Thyroid gland (tissue), 4 donors: Measurements from ENCODE around the gene DHRS2. TPM values are rescaled to one million over a fixed set of nuclear protein-coding genes. Genes with fewer than 3 reads are reported as not detected.

ENCODE experiments used
- DNase-seq, 2 donors: peaks; one replicate each; pipeline ENCODE4 v3.0.0-alpha.2; 2019
- H3K27ac ChIP-seq, 3 donors: fragments of 200-600 bp; sonication (generic); 1 replicate in 2 of 3; 2 replicates in 1 of 3; pipeline ENCODE4 v1.5.1; 2016 to 2019; ENCODE audit warnings: mild to moderate bottlenecking in 1 of 3, moderate library complexity in 1 of 3
- H3K27me3 ChIP-seq: fragments of 200-600 bp; sonication (generic); one replicate; pipeline ENCODE4 v1.5.1; 2019
- H3K36me3 ChIP-seq, 2 donors: fragments of 200-600 bp; sonication (generic); one replicate each; pipeline ENCODE4 v1.5.1; 2016 to 2019
- H3K4me1 ChIP-seq, 2 donors: fragments of 200-600 bp; sonication (generic); one replicate each; pipeline ENCODE4 v1.5.1; 2017 to 2019
- H3K4me3 ChIP-seq, 3 donors: fragments of 200-600 bp; sonication (generic); replicated peaks in 1 of 3; 1 replicate in 2 of 3; 2 replicates in 1 of 3; pipeline ENCODE4 v1.5.1; 2016; ENCODE audit warnings: mild to moderate bottlenecking in 1 of 3
- H3K9me3 ChIP-seq: fragments of 200-600 bp; sonication (generic); one replicate; pipeline ENCODE4 v1.5.1; 2017
- POLR2A ChIP-seq, 2 donors: fragments of 450-650 bp; IDR thresholded peaks; one replicate each; pipeline ENCODE4 v1.6.1; 2017; ENCODE audit warnings: antibody characterized with exemption in 2 of 2, mild to moderate bottlenecking in 2 of 2, moderate library complexity in 1 of 2
- WGBS, 2 donors: methylation state at CpG; one replicate each; pipeline ENCODE4 v1.1.5; 2017; 5-methylcytosine and 5-hydroxymethylcytosine counted together
- intact Hi-C: fragments of 100-400 bp; cut with DNase I; formaldehyde crosslinking; loops from one replicate; pipeline ENCODE4 v1.15.1; 2023
- total RNA-seq, 4 donors: library from RNA; depleted of rRNA; stranded (reverse); fragments of >200 nt; gene quantifications; one replicate each; pipeline ENCODE4 v1.2.3, GENCODE V29; 2016
- TF ChIP-seq, protein P1 (sequence below), 6 experiments: fragments of 200-600 bp in 3 of 6; fragments of 450-650 bp in 3 of 6; sonication (generic) in 3 of 6; IDR thresholded peaks; one replicate each; pipeline ENCODE4 v1.5.1; 2016 to 2019; ENCODE audit warnings: antibody characterized with exemption in 6 of 6, mild to moderate bottlenecking in 2 of 6, inconsistent platforms in 1 of 6, moderate library complexity in 1 of 6

Gene DHRS2
- total RNA-seq, 4 donors from 2014 or later = not detected

DNA sequence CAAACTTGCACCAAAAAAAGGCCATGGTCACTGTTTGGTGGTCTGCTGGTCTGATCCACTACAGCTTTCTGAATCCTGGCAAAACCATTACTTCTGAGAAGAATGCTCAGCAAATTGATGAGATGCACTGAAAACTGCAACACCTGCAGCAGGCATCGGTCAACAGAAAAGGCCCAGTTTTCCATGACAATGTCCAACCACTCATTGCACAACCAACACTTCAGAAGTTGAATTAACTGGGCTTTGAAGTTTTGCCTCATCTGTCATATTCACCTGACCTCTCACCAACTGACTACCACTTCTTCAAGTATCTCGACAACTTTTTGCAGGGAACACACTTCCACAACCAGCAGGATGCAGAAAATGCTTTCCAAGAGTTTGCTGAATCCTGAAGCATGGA is 7.0 kb upstream of the DHRS2 start:
- H3K36me3 ChIP-seq = no peaks in the 10 kb centered on the region
- no peaks in the 10 kb centered on the region for H3K27me3 ChIP-seq
- DNase-seq = no peak
- intact Hi-C loops = no loop called here
- H3K27ac ChIP-seq = no peak overlapping the region
- WGBS, 2 donors = 40 to 79% methylated on average over 2 of the region's 2 CpGs
- no peak overlapping the region for H3K4me3 ChIP-seq
- peaks cover 0 to 4% of the 10 kb centered on the region in 2 donors for H3K4me1 ChIP-seq
- H3K9me3 ChIP-seq = no peaks in the 10 kb centered on the region
- no peak for TF ChIP-seq POLR2A (IDR thresholded peaks at IDR 0.05)
- TF ChIP-seq, protein P1, sequence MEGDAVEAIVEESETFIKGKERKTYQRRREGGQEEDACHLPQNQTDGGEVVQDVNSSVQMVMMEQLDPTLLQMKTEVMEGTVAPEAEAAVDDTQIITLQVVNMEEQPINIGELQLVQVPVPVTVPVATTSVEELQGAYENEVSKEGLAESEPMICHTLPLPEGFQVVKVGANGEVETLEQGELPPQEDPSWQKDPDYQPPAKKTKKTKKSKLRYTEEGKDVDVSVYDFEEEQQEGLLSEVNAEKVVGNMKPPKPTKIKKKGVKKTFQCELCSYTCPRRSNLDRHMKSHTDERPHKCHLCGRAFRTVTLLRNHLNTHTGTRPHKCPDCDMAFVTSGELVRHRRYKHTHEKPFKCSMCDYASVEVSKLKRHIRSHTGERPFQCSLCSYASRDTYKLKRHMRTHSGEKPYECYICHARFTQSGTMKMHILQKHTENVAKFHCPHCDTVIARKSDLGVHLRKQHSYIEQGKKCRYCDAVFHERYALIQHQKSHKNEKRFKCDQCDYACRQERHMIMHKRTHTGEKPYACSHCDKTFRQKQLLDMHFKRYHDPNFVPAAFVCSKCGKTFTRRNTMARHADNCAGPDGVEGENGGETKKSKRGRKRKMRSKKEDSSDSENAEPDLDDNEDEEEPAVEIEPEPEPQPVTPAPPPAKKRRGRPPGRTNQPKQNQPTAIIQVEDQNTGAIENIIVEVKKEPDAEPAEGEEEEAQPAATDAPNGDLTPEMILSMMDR (IDR thresholded peaks at IDR 0.05) = no peak

DNA sequence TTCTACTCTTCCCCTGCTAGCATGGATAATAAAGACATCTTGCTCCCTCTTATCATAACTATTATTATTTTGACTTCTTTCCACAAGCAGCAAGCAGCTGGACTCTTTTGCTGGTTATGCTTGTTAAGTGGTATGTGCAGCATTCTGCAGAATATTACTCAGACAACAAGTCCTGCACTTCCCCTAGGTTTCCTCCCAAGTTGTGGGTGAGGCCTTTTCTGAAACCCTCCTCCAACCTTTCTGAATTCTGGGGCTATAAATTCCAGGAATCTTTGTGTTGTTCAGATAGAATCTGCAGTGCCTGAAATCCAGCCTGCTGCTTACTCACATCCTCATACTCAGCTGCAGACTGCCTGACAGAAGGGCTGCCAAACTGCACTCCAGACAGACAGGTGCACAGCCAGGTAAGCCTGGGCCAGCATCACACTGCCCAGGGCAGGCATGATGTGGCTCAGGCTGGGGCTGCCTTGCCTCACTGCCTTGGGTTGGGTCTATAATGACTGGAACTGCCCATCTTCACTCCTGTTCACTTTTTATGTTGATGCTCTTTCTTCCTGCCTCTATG is 6.2 kb upstream of the DHRS2 start:
- no peak for DNase-seq
- intact Hi-C loops = no loop called here

DNA sequence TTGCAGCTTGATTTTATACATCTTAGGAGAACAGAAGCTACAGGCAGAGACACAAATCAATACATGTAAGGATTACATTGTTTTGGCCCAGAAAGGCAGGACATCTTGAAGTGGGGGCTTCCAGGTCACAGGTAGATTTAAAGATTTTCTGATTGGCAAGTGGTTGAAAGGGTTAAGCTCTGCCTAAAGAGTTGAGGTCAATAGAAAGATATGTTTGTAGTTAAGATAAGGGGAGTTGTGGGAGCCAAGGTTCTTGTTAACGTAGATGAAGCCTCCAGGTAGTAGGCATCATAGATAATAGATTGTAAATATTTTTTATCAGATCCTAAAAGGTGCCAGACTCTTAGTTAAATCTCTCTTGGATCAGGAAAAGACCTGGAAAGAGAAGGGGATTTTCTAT is 5.5 kb upstream of the DHRS2 start:
- WGBS, 2 donors = 81 to 86% methylated on average over 1 of the region's 1 CpG
- intact Hi-C loops = no loop called here
- H3K36me3 ChIP-seq = no peaks in the 10 kb centered on the region
- TF ChIP-seq, protein P1 (IDR thresholded peaks at IDR 0.05) = no peak
- TF ChIP-seq POLR2A (IDR thresholded peaks at IDR 0.05) = no peak
- peaks cover 0 to 4% of the 10 kb centered on the region in 2 donors for H3K4me1 ChIP-seq
- H3K9me3 ChIP-seq = no peaks in the 10 kb centered on the region
- no peaks in the 10 kb centered on the region for H3K27me3 ChIP-seq
- H3K4me3 ChIP-seq = no peak overlapping the region
- DNase-seq = no peak
- H3K27ac ChIP-seq = no peak overlapping the region

More for the DNA sequence above, 6.2 kb upstream of the DHRS2 start:
- Histone ChIP-seq H3K27ac (no peak overlapping the region), H3K4me3 (no peak overlapping the region), H3K4me1 (peaks cover 0 to 4% of the 10 kb centered on the region in 2 donors), H3K36me3 (no peaks in the 10 kb centered on the region), H3K27me3 (no peaks in the 10 kb centered on the region), H3K9me3 (no peaks in the 10 kb centered on the region)
- TF ChIP-seq, protein P1 (IDR thresholded peaks at IDR 0.05) = no peak
- TF ChIP-seq POLR2A (IDR thresholded peaks at IDR 0.05) = no peak

DNA sequence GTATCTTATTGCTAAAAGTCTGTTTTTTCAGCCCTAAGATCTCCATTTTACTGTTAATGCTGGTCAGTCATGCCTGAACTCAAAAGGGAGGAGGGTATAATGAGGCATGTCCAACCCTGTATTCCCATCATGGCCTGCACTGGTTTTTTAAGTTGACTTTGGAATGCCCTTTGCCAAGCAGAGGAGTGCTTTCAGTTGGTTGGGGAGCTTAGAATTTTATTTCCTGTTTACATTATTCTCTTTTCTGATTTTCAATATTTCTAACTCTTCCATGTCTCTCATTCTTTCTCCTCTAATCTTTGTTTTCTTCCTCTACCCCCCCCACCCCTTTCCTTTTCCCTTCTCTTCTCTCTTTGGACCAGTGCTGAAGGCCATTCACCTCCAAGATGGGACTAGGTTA is 4.9 kb upstream of the DHRS2 start:
- Histone ChIP-seq H3K27me3 (no peaks in the 10 kb centered on the region), H3K36me3 (no peaks in the 10 kb centered on the region), H3K27ac (no peak overlapping the region), H3K4me3 (no peak overlapping the region), H3K9me3 (no peaks in the 10 kb centered on the region), H3K4me1 (peaks cover 0 to 4% of the 10 kb centered on the region in 2 donors)
- TF ChIP-seq POLR2A (IDR thresholded peaks at IDR 0.05) = no peak
- TF ChIP-seq, protein P1 (IDR thresholded peaks at IDR 0.05) = no peak
- intact Hi-C loops = no loop called here
- DNase-seq = no peak

DNA sequence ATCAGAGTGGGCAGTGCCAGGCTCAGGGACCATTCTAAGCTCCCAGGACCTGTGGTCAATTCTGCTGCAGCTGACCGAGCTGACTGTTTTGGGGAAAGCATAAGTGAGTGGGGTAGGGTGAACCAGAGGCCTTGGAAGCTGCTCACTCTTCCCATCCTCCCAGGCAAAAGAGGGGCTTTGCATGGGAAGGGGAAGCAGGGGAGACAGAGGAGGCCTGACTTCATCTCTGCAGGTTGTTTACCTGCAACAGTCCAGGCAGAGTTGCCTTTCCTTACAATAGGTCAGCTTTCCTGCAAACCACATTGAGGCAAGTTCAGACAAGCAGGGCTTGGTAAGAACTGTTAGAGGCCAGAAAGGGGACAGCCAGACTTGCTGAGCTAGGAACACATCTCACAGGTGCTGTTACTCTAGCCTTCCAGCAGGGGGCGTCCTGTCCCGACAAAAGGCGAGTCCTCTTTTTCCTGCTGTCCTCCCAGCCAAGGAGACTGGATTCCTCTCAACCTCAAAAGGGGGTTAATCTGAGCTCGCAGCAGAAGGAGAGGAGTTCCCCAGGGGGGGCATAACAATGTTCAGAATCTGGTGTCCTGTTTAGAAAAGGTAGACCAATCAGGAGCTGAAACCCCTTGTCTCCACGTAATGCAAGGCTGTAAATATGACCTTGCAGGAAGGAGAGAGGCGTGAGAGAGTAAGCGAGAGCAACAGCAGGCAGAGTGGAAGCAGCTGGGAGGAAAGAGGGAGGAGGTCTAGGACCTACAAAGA is 4.3 kb upstream of the DHRS2 start:
- DNase-seq = peak; percentile 44 to 77
- intact Hi-C loops = no loop called here

More for the DNA sequence above, 4.3 kb upstream of the DHRS2 start:
- Histone ChIP-seq H3K4me1 (peaks cover 0 to 4% of the 10 kb centered on the region in 2 donors), H3K9me3 (no peaks in the 10 kb centered on the region), H3K36me3 (no peaks in the 10 kb centered on the region), H3K27me3 (no peaks in the 10 kb centered on the region), H3K4me3 (no peak overlapping the region), H3K27ac (no peak overlapping the region)
- 18 to 28% methylated on average over 8 of the region's 8 CpGs for WGBS, 2 donors
- no peak for TF ChIP-seq POLR2A (IDR thresholded peaks at IDR 0.05)
- TF ChIP-seq, protein P1 (IDR thresholded peaks at IDR 0.05) = peak; percentile 69 to 91 (median 81)
